Adrenal gland (tissue), 5 donors: ENCODE results near the gene MAPKAP1.

Experiments
- POLR2A ChIP-seq, 2 donors: fragments of 450-650 bp; IDR thresholded peaks; one replicate each; pipeline ENCODE4 v1.6.1; 2017; ENCODE audit warnings: antibody characterized with exemption in 2 of 2, mild to moderate bottlenecking in 2 of 2, moderate library complexity in 1 of 2
- TF ChIP-seq, protein P1 (sequence below), 6 experiments: fragments of 450-650 bp in 4 of 6; fragments of 200-600 bp in 2 of 6; sonication (generic) in 1 of 6; IDR thresholded peaks; 1 replicate in 5 of 6; 2 replicates in 1 of 6; pipeline versions ENCODE4 v1.5.1 to v1.8.0; 2016 to 2021; ENCODE audit warnings: antibody characterized with exemption in 6 of 6, mild to moderate bottlenecking in 2 of 6, moderate library complexity in 1 of 6
- donor health status: DM: no; HTN: no; CAD: no.

DNA sequence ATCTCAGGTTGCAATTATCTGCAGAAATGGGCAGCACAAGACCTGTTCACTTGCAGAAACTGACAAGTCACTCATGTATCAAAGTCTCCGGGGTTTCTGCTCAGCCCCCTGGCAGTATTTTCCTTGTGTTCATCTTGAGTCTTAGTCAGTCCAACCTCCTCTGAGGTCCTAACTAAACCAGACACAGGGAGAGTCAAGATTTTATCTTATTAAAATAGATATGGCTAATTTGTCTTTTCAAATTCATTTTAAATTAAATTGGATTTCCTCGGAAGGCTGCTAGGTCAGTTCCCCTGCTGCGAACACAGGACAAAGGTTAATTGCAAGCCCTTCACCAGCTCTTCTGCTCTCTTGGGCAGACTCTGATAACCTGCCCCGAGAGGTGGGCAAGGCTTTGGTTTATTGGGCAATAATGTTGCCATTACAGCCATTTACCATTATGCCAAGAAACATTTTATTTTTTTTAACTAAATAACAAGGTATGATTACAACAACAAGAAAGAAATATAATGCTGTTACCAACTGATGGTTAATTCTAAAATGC lies 103.5 kb downstream of the MAPKAP1 start:
- TF ChIP-seq, protein P1, sequence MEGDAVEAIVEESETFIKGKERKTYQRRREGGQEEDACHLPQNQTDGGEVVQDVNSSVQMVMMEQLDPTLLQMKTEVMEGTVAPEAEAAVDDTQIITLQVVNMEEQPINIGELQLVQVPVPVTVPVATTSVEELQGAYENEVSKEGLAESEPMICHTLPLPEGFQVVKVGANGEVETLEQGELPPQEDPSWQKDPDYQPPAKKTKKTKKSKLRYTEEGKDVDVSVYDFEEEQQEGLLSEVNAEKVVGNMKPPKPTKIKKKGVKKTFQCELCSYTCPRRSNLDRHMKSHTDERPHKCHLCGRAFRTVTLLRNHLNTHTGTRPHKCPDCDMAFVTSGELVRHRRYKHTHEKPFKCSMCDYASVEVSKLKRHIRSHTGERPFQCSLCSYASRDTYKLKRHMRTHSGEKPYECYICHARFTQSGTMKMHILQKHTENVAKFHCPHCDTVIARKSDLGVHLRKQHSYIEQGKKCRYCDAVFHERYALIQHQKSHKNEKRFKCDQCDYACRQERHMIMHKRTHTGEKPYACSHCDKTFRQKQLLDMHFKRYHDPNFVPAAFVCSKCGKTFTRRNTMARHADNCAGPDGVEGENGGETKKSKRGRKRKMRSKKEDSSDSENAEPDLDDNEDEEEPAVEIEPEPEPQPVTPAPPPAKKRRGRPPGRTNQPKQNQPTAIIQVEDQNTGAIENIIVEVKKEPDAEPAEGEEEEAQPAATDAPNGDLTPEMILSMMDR (IDR thresholded peaks at IDR 0.05), result no peak
- no peak for TF ChIP-seq POLR2A (IDR thresholded peaks at IDR 0.05)
